PC-9 (cell line): Measurements from ENCODE around the gene LSM2. TPM values are rescaled to one million over a fixed set of nuclear protein-coding genes. Genes with fewer than 3 reads are reported as not detected.

Source experiments
- BruUV-seq: library from RNA; stranded (reverse); fragments of 400-500 nt; replicated peaks from 2 replicates; lab custom pipeline; 2021; lab: Mats Ljungman, UMichigan
- CTCF ChIA-PET: fragments of 300-600 bp; sonication (Branson Sonifier 250); formaldehyde crosslinking; loops from one replicate; lab custom pipeline; 2022; ENCODE audit warnings: antibody characterized with exemption; lab: Charles Lee
- POLR2A ChIA-PET: fragments of 300-600 bp; sonication (Branson Sonifier 250); formaldehyde crosslinking; loops from one replicate; lab custom pipeline; 2022; ENCODE audit warnings: antibody characterized with exemption; ENCODE audit not compliant: unreplicated experiment; lab: Charles Lee
- DNase-seq, 2 experiments: peaks; one replicate each; pipeline versions ENCODE4 v3.0.0 to v3.0.0-alpha.2; 2015 to 2022; ENCODE audit warnings: mixed read lengths in 1 of 2
- H2AFZ ChIP-seq: fragments of 200-600 bp; sonication (generic); 2 replicates; pipeline ENCODE4 v1.8.1; 2017; ENCODE audit warnings: antibody characterized with exemption
- H3F3A ChIP-seq: fragments of 200-600 bp; sonication (generic); 2 replicates; pipeline ENCODE4 v1.8.1; 2017; ENCODE audit warnings: antibody characterized with exemption, mild to moderate bottlenecking, low read depth; ENCODE audit not compliant: insufficient read depth
- H3K27ac ChIP-seq: fragments of 200-600 bp; sonication (generic); 2 replicates; pipeline ENCODE4 v1.6.1; 2016; ENCODE audit warnings: mixed run types
- H3K27me3 ChIP-seq: fragments of 200-600 bp; sonication (generic); 2 replicates; pipeline ENCODE4 v1.6.1; 2016; ENCODE audit warnings: low read depth, mixed run types; ENCODE audit not compliant: insufficient read depth
- H3K36me3 ChIP-seq: fragments of 200-600 bp; sonication (generic); 2 replicates; pipeline ENCODE4 v1.6.1; 2016; ENCODE audit warnings: low read depth, mixed run types
- H3K4me1 ChIP-seq: fragments of 200-600 bp; sonication (generic); replicated peaks from 2 replicates; pipeline ENCODE4 v1.6.1; 2016; ENCODE audit warnings: mixed run types; ENCODE audit not compliant: insufficient read depth
- H3K4me2 ChIP-seq: fragments of 200-600 bp; sonication (generic); 2 replicates; pipeline ENCODE4 v1.6.1; 2017; ENCODE audit warnings: mixed run types
- H3K4me3 ChIP-seq: fragments of 200-600 bp; sonication (generic); 2 replicates; pipeline ENCODE4 v1.6.1; 2016; ENCODE audit warnings: mixed run types
- H3K79me2 ChIP-seq: fragments of 200-600 bp; sonication (generic); 2 replicates; pipeline ENCODE4 v1.6.1; 2017; ENCODE audit warnings: low read depth, mixed run types
- H3K9me2 ChIP-seq: fragments of 200-600 bp; sonication (generic); 2 replicates; pipeline ENCODE4 v1.8.1; 2017; ENCODE audit warnings: mild to moderate bottlenecking; ENCODE audit not compliant: insufficient read depth
- H3K9me3 ChIP-seq: fragments of 200-600 bp; sonication (generic); 2 replicates; pipeline ENCODE4 v1.8.1; 2016; ENCODE audit warnings: low read depth; ENCODE audit not compliant: insufficient read depth
- H4K20me1 ChIP-seq: fragments of 200-600 bp; sonication (generic); 2 replicates; pipeline ENCODE4 v1.8.1; 2017; ENCODE audit not compliant: insufficient read depth
- CTCF ChIP-seq: fragments of 200-600 bp; sonication (generic); conservative IDR thresholded peaks from 2 replicates; pipeline ENCODE4 v1.6.1; 2017; ENCODE audit warnings: mixed run types, antibody characterized with exemption, mild to moderate bottlenecking, moderate library complexity
- EZH2 ChIP-seq: fragments of 200-600 bp; sonication (generic); IDR thresholded peaks from 2 replicates; pipeline ENCODE4 v1.8.0; 2017; ENCODE audit warnings: antibody characterized with exemption, low read depth
- intact Hi-C: fragments of 100-400 bp; cut with micrococcal nuclease; formaldehyde crosslinking; loops from one replicate; pipeline ENCODE4 v1.10.0; 2022; ENCODE audit not compliant: unreplicated experiment
- total RNA-seq: library from RNA; stranded (reverse); gene quantifications from 2 replicates; pipeline ENCODE4 v1.2.3, GENCODE V29; 2021

LSM2 gene
- total RNA-seq, 1 experiment from 2014 or later: 74.3 TPM

GRCh38 chr6:31784098-31784925 is 22.5 kb downstream of the LSM2 start:
- TF ChIP-seq EZH2: no peak
- no peak for TF ChIP-seq CTCF
- ChIA-PET POLR2A (no interaction called here), CTCF (no interaction called here)
- no peaks in the 10 kb centered on the region for H3K9me3 ChIP-seq
- no peaks in the 10 kb centered on the region; the same call in 1 of the 2 replicates for H4K20me1 ChIP-seq
- H3K4me3 ChIP-seq: no peak overlapping the region
- DNase-seq: no peak
- H3K27ac ChIP-seq: no peak overlapping the region
- H3K79me2 ChIP-seq: peaks cover 1% of the 10 kb centered on the region; the same call in 1 of the 2 replicates
- H2AFZ ChIP-seq: no peak overlapping the region
- H3K9me2 ChIP-seq: no peaks in the 10 kb centered on the region
- peaks cover 22% of the 10 kb centered on the region for H3K36me3 ChIP-seq
- no TSS peak for BruUV-seq
- peaks cover 7% of the 10 kb centered on the region for H3F3A ChIP-seq
- H3K4me2 ChIP-seq: no peak overlapping the region
- intact Hi-C loops: no loop called here
- H3K27me3 ChIP-seq: no peaks in the 10 kb centered on the region
- no peaks in the 10 kb centered on the region for H3K4me1 ChIP-seq

GRCh38 chr6:31782126-31782855 is 24.5 kb downstream of the LSM2 start:
- Histone ChIP-seq H3K27me3 (no peaks in the 10 kb centered on the region), H3F3A (peaks cover 16% of the 10 kb centered on the region; the same call in 1 of the 2 replicates), H3K4me1 (peaks cover 4% of the 10 kb centered on the region; the same call in 1 of the 2 replicates), H3K9me2 (no peaks in the 10 kb centered on the region), H4K20me1 (no peaks in the 10 kb centered on the region), H3K27ac (no peak overlapping the region), H3K4me2 (no peak overlapping the region), H3K36me3 (peaks cover 18% of the 10 kb centered on the region; the same call in 1 of the 2 replicates), H3K9me3 (no peaks in the 10 kb centered on the region), H3K79me2 (no peaks in the 10 kb centered on the region), H3K4me3 (no peak overlapping the region), H2AFZ (no peak overlapping the region)
- no peak for DNase-seq
- TF ChIP-seq CTCF (no peak), EZH2 (no peak)
- intact Hi-C loops: no loop called here
- POLR2A ChIA-PET: no interaction called here
- BruUV-seq: no TSS peak
- CTCF ChIA-PET: interaction anchor here (0.7 kb wide), 1 partner anchor 9 kb away, joined by 3 read pairs; no protein-coding TSS in a partner anchor

- Histone ChIP-seq H3K27ac (no peak overlapping the region), H3K4me2 (no peak overlapping the region), H3K27me3 (no peaks in the 10 kb centered on the region), H3K9me3 (no peaks in the 10 kb centered on the region), H3K79me2 (no peaks in the 10 kb centered on the region), H3F3A (peaks cover 21% of the 10 kb centered on the region; the same call in 1 of the 2 replicates), H2AFZ (no peak overlapping the region), H4K20me1 (no peaks in the 10 kb centered on the region), H3K36me3 (peaks cover 18% of the 10 kb centered on the region; the same call in 1 of the 2 replicates), H3K4me1 (peaks cover 13% of the 10 kb centered on the region), H3K9me2 (no peaks in the 10 kb centered on the region), H3K4me3 (no peak overlapping the region)
- no peak for DNase-seq
- TF ChIP-seq EZH2 (no peak), CTCF (no peak)
- intact Hi-C loops: no loop called here
- ChIA-PET POLR2A (no interaction called here), CTCF (no interaction called here)
- no TSS peak for BruUV-seq
Measured at GRCh38 chr6:31781244-31782125, 25.3 kb downstream of the LSM2 start.
